ENCODE results near the gene TRMT11.

Gene TRMT11

DNA sequence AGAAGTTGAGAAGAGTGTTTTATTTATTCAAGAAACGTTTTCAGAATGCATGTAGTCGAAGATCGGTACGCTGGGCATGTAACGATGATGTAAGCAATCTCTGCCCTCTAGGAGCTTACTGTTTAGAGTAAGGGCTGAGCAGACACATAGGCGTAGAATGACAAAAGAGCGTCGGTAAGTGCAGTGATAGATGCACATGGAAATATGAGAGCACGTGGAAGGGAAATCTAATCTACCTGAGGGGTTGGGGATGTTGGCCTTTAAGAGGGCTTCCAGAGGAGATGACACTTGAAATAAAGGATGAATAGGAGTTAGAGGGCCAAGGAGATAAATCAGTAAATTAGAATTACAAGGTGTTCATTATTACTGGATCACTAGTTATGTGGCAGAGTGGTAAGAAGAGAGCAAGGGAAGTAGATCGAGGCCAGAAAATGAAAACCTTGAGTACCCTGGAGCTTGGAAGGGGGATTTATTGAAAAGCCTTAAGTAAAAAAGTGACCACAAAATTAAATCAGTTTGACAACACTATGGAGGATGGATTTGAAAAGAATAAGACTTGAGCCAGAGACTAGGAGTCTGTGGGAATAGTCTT lies 782 bp downstream of the TRMT11 start:
- peaks cover 42% of the 10 kb centered on the region for H3K4me1 ChIP-seq (ENCODE audit: insufficient read depth, low read length, severe bottlenecking)
- peaks cover 58% of the 10 kb centered on the region for H3K79me2 ChIP-seq (ENCODE audit: insufficient read depth, low read length)
- no peaks in the 10 kb centered on the region for H3K9me2 ChIP-seq (ENCODE audit: low read depth, low read length)
- peak overlapping the region; percentile 89 for H3K4me3 ChIP-seq (ENCODE audit: low read depth, low read length, poor library complexity, severe bottlenecking)
- peak overlapping the region; percentile 95 for H3K4me2 ChIP-seq (ENCODE audit: low read length)
- no peaks in the 10 kb centered on the region for H3K27me3 ChIP-seq (ENCODE audit: insufficient read depth, low read length)
- no peaks in the 10 kb centered on the region for H3K36me3 ChIP-seq (ENCODE audit: insufficient read depth, low read length)
- H4K20me1 ChIP-seq (ENCODE audit: insufficient read depth, low read length), result no peaks in the 10 kb centered on the region
- no peaks in the 10 kb centered on the region for H3F3A ChIP-seq (ENCODE audit: insufficient read depth, low read length)
- H3K27ac ChIP-seq (ENCODE audit: low read depth, low read length, poor library complexity, severe bottlenecking), result peak overlapping the region; percentile 76
- no peaks in the 10 kb centered on the region for H3K9me3 ChIP-seq (ENCODE audit: low read length)
- TF ChIP-seq EZH2 (IDR thresholded peaks at IDR 0.05; ENCODE audit: borderline replicate concordance, low read length), result no peak
- TF ChIP-seq, protein P1, sequence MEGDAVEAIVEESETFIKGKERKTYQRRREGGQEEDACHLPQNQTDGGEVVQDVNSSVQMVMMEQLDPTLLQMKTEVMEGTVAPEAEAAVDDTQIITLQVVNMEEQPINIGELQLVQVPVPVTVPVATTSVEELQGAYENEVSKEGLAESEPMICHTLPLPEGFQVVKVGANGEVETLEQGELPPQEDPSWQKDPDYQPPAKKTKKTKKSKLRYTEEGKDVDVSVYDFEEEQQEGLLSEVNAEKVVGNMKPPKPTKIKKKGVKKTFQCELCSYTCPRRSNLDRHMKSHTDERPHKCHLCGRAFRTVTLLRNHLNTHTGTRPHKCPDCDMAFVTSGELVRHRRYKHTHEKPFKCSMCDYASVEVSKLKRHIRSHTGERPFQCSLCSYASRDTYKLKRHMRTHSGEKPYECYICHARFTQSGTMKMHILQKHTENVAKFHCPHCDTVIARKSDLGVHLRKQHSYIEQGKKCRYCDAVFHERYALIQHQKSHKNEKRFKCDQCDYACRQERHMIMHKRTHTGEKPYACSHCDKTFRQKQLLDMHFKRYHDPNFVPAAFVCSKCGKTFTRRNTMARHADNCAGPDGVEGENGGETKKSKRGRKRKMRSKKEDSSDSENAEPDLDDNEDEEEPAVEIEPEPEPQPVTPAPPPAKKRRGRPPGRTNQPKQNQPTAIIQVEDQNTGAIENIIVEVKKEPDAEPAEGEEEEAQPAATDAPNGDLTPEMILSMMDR (IDR thresholded peaks at IDR 0.05; ENCODE audit: low read length), result no peak
- H2AFZ ChIP-seq (ENCODE audit: low read length), result peak overlapping the region; percentile 94; the same call in 1 of the 2 replicates
- peak overlapping the region; percentile 97 for H3K9ac ChIP-seq (ENCODE audit: low read length)

DNA sequence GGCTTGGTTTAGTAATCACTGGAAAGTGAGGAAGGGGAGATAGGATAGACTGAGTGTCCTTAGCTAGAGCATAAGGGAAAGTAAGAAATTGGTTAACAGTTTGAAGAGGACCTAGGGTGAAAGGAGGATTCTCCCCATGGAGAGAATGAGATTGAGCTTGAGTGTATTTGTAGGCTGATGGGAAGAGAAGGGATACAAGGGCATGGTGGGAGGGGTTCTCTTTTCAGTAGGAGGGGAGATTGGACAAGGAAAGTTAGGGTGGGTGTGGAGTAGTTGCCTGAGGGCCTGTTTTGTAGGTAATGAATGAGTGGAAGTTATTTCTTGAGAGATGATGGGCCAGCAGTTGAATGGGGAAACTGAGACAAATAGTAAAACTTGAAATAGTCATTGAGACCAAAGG lies 1.9 kb downstream of the TRMT11 start:
- Histone ChIP-seq H2AFZ (ENCODE audit: low read length) (no peak overlapping the region), H3K27me3 (ENCODE audit: insufficient read depth, low read length) (no peaks in the 10 kb centered on the region), H3K4me2 (ENCODE audit: low read length) (peak overlapping the region; percentile 95), H3K9ac (ENCODE audit: low read length) (no peak overlapping the region), H3F3A (ENCODE audit: insufficient read depth, low read length) (no peaks in the 10 kb centered on the region; the same call in 1 of the 2 replicates), H3K9me2 (ENCODE audit: low read depth, low read length) (no peaks in the 10 kb centered on the region), H3K36me3 (ENCODE audit: insufficient read depth, low read length) (no peaks in the 10 kb centered on the region), H3K4me1 (ENCODE audit: insufficient read depth, low read length, severe bottlenecking) (peaks cover 42% of the 10 kb centered on the region), H3K4me3 (ENCODE audit: low read depth, low read length, poor library complexity, severe bottlenecking) (peak overlapping the region; percentile 89), H3K27ac (ENCODE audit: low read depth, low read length, poor library complexity, severe bottlenecking) (no peak overlapping the region), H3K79me2 (ENCODE audit: insufficient read depth, low read length) (peaks cover 70% of the 10 kb centered on the region), H4K20me1 (ENCODE audit: insufficient read depth, low read length) (no peaks in the 10 kb centered on the region), H3K9me3 (ENCODE audit: low read length) (no peaks in the 10 kb centered on the region)
- no peak for TF ChIP-seq EZH2 (IDR thresholded peaks at IDR 0.05; ENCODE audit: borderline replicate concordance, low read length)
- TF ChIP-seq, protein P1 (IDR thresholded peaks at IDR 0.05; ENCODE audit: low read length), result no peak

DNA sequence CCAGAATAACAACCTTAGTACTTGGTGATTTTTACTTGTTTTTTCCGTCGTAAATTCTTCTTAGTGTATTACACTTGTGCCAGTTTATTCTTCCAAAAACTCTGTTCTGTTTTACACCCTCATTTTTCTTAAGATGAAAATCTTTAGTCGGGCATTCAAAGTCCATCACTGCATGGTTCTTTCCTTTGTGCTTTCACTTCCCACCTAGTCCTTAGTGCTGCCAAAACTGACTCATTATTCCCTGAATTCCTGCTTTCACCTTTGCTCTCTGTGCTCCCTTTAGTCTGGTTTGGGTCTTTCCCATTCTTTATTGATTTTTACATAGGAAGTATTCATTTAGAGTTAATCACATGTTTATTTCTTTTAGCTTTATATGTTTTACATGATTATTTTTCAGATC lies 3.3 kb downstream of the TRMT11 start:
- no peak overlapping the region for H3K27ac ChIP-seq (ENCODE audit: low read depth, low read length, poor library complexity, severe bottlenecking)
- peaks cover 75% of the 10 kb centered on the region for H3K79me2 ChIP-seq (ENCODE audit: insufficient read depth, low read length)
- TF ChIP-seq, protein P1 (IDR thresholded peaks at IDR 0.05; ENCODE audit: low read length), result no peak
- TF ChIP-seq EZH2 (IDR thresholded peaks at IDR 0.05; ENCODE audit: borderline replicate concordance, low read length), result no peak
- H4K20me1 ChIP-seq (ENCODE audit: insufficient read depth, low read length), result no peaks in the 10 kb centered on the region
- peaks cover 42% of the 10 kb centered on the region for H3K4me1 ChIP-seq (ENCODE audit: insufficient read depth, low read length, severe bottlenecking)
- no peaks in the 10 kb centered on the region for H3K9me2 ChIP-seq (ENCODE audit: low read depth, low read length)
- no peaks in the 10 kb centered on the region for H3K27me3 ChIP-seq (ENCODE audit: insufficient read depth, low read length)
- no peak overlapping the region for H3K4me2 ChIP-seq (ENCODE audit: low read length)
- no peaks in the 10 kb centered on the region for H3K36me3 ChIP-seq (ENCODE audit: insufficient read depth, low read length)
- H3K9me3 ChIP-seq (ENCODE audit: low read length), result no peaks in the 10 kb centered on the region
- no peak overlapping the region for H3K4me3 ChIP-seq (ENCODE audit: low read depth, low read length, poor library complexity, severe bottlenecking)
- H3F3A ChIP-seq (ENCODE audit: insufficient read depth, low read length), result no peaks in the 10 kb centered on the region; the same call in 1 of the 2 replicates
- no peak overlapping the region for H3K9ac ChIP-seq (ENCODE audit: low read length)
- H2AFZ ChIP-seq (ENCODE audit: low read length), result no peak overlapping the region
